Erythroblast (primary cell): ENCODE measurements around the gene CACNA1C.

Experiments
- GATA1 ChIP-seq: IDR thresholded peaks from 2 replicates; pipeline ENCODE4 v1.6.1; 2011; ENCODE audit warnings: low read depth, mild to moderate bottlenecking, control low read depth, low read length, moderate library complexity
- POLR2A ChIP-seq: IDR thresholded peaks from 2 replicates; pipeline ENCODE4 v1.6.1; 2011; ENCODE audit warnings: mild to moderate bottlenecking, low read length

DNA sequence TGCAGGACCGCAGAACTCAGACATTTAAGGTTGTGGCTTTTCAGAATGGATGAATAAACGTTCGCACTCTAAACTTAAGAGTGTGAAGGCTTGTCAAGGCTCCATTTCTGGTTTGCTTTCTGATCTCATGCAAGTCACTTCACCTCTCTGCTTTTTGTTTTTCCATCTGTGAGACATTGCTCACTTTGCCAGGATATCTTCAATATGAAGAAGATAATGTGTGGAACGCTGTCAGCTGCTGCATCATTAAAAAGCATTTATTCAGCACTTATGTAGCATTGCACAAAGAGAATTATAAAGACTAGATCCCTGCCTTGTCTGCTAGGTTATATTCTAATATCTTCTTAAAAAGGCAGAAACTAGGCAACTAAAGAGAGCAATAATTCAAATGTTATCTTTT lies 172.2 kb downstream of the CACNA1C start:
- TF ChIP-seq POLR2A (no peak), GATA1 (no peak)
